ENCODE data around the gene PTPRA.
A peak's percentile ranks its signal among the peaks of the same experiment; 100 is the strongest.

The PTPRA gene

DNA sequence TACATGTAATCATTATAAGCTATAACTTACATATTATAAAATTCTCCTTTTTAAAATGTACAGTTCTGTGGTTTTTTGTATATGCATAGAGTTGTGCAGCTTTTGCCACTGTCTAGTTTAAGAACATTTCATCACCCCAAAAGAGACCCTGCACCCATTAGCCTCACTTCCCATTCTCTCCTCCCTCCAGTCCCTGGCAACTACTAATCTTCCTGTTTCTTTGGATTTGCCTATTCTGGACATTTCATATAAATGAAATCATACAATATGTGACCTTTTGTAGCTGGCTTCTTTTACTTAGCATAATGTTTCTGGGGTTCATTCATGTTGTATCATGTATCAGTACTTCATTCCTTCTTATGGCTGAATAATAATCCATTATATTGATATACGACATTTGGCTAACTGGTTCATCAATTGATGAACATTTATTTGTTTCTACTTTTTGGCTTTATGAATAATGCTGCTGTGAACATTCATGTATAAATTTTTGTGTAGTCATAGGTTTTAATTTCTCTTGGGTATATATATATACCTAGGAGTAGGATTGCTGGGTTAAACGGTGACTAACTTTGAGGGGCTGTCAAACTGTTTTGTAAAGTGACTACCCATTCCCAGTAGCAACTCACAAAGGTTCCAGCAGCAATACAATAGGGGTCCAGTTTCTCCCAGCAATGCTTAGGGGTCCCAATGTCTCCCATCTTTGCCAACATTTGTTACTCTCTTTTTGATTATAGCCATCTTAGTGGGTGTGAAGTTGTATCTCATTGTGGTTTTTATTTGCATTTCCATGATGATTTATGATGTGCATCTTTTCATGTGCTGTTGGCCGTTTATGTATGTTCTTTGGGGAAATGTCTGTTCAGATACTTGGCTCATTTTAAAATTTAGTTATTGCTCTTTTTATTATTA lies 10.7 kb downstream of the PTPRA start:
- H3K4me3 ChIP-seq (ENCODE audit: low read depth, low read length), result no peak overlapping the region
- in situ Hi-C loops (cut with HindIII; ENCODE audit: low sequenced_read_pairs), result no loop called here
- no peak for DNase-seq (ENCODE audit: low read depth, low spot score)

DNA sequence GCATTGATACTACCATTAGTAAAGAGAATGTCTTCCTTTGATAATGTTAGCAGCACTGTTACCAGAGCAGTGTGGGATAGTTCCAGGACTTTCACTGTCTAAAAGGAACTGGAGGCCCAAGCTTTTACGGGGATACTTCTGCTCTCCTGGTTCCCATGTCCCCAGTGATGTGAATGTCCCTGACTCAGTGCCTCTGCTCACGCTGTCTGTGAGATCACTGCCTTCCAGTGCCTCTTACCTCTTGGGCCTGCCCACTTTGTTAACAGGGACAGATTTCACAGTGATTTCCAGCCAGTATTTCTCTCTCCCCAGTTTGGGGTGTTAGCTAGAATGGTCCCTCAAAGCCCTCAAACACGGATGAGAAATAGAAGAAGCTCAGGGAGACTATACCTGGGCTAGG lies 14.4 kb downstream of the PTPRA start:
- TF ChIP-seq, protein P1, sequence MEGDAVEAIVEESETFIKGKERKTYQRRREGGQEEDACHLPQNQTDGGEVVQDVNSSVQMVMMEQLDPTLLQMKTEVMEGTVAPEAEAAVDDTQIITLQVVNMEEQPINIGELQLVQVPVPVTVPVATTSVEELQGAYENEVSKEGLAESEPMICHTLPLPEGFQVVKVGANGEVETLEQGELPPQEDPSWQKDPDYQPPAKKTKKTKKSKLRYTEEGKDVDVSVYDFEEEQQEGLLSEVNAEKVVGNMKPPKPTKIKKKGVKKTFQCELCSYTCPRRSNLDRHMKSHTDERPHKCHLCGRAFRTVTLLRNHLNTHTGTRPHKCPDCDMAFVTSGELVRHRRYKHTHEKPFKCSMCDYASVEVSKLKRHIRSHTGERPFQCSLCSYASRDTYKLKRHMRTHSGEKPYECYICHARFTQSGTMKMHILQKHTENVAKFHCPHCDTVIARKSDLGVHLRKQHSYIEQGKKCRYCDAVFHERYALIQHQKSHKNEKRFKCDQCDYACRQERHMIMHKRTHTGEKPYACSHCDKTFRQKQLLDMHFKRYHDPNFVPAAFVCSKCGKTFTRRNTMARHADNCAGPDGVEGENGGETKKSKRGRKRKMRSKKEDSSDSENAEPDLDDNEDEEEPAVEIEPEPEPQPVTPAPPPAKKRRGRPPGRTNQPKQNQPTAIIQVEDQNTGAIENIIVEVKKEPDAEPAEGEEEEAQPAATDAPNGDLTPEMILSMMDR (IDR thresholded peaks at IDR 0.05; ENCODE audit: low read depth, low read length), result no peak
- DNase-seq (ENCODE audit: low read depth, low spot score), result no peak
- in situ Hi-C loops (cut with HindIII; ENCODE audit: low sequenced_read_pairs), result no loop called here
- H3K4me3 ChIP-seq (ENCODE audit: low read depth, low read length), result no peak overlapping the region

More for the DNA sequence above, 10.7 kb downstream of the PTPRA start:
- TF ChIP-seq, protein P1 (IDR thresholded peaks at IDR 0.05; ENCODE audit: low read depth, low read length), result no peak

DNA sequence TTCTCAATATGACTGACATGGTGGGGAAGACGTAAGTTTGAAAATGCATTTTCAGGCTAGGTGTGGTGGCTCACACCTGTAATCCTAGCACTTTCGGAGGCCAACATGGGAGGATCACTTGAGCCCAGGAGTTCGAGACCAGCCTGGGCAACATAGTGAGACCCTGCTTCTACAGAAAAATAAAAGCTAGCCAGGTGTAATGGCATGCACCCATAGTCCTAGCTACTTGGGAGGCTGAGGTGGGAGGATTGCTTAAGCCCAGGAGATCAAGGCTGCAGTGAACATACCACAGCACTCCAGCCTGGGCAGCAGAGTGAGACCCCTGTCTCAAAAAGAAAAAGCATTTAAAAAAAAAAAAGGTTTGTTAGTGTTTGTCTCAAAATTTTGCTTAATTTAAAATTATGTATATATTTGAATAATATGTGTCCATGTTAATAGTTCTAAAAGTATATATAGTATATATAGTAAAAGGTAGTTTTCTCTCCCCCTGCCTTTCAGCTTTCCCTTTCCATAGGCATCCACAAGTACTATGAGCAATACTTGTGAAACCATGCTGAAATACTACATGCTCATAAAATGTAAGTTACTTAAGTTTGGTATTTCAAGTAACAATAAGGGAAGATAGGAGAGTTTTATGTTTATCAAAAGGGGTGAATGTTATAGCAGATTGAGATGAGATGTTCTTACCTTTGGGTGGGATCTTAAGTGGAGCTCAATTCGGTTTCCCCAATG lies 15.1 kb downstream of the PTPRA start:
- no peak for DNase-seq (ENCODE audit: low read depth, low spot score)
- TF ChIP-seq, protein P1 (IDR thresholded peaks at IDR 0.05; ENCODE audit: low read depth, low read length), result no peak
- no peak overlapping the region for H3K4me3 ChIP-seq (ENCODE audit: low read depth, low read length)
- in situ Hi-C loops (cut with HindIII; ENCODE audit: low sequenced_read_pairs), result no loop called here

DNA sequence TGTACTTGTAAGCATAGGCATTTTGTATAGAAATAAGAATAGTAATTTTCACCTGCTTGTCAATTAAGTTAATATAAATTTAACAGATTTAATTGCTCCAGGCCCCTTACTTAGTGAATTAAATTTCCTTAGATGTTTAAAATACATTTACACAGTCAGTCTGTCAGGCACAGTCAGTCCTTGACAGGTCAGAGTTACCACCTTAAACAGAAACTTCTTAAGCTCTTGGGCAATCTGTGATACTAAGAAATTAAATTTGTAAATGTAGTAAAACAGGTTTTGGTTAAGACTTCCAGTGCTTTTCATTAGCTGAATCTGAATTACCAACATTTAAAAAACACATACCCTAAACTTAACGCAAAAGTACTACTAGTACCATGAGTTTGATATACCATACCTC lies 15.9 kb downstream of the PTPRA start:
- TF ChIP-seq, protein P1 (IDR thresholded peaks at IDR 0.05; ENCODE audit: low read depth, low read length), result no peak
- H3K4me3 ChIP-seq (ENCODE audit: low read depth, low read length), result no peak overlapping the region
- no peak for DNase-seq (ENCODE audit: low read depth, low spot score)
- in situ Hi-C loops (cut with HindIII; ENCODE audit: low sequenced_read_pairs), result no loop called here

DNA sequence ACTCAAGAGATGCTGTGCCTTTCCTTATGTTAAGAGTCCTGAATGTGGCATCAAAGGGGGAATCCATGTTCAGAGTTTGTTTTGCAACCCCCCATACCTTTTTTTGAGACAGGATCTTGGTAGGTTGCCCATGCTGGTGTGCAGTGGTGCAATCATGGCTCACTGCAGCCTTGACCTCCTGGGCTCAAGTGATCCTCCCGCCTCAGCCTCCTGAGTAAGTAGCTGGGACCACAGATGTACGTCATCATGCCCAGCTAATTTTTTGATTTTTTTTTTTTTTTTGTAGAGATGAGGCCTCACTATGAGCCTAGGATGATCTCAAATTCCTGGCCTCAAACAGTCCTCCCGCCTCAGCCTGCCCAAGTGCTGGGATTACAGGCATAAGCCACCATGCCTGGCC lies 16.5 kb downstream of the PTPRA start:
- TF ChIP-seq, protein P1 (IDR thresholded peaks at IDR 0.05; ENCODE audit: low read depth, low read length), result no peak
- no peak for DNase-seq (ENCODE audit: low read depth, low spot score)
- in situ Hi-C loops (cut with HindIII; ENCODE audit: low sequenced_read_pairs), result no loop called here
- H3K4me3 ChIP-seq (ENCODE audit: low read depth, low read length), result no peak overlapping the region

DNA sequence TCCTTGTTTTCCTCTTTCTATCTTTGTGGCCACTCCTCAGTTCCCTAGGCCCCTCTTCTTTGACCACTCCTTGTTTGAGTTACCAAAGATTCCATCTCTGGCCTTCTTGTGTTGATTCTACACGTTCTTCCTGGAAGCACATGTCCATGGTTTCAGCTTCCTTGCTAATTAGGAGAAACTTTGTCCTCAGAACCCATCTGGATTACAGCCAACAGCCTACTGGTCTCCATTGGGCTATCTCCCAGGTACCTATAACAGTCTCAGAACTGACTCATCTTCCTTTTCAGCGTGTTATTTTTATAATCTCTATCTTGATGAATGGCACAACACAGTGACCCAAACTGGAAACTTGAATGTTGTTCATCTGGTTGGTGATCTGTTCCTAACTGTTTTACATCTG lies 17.5 kb downstream of the PTPRA start:
- in situ Hi-C loops (cut with HindIII; ENCODE audit: low sequenced_read_pairs), result no loop called here
- TF ChIP-seq, protein P1 (IDR thresholded peaks at IDR 0.05; ENCODE audit: low read depth, low read length), result no peak
- DNase-seq (ENCODE audit: low read depth, low spot score), result peak; percentile 25
- no peak overlapping the region for H3K4me3 ChIP-seq (ENCODE audit: low read depth, low read length)

Data from astrocyte of the spinal cord (primary cell).